ENCODE data around the gene PDSS2. TPM values are rescaled to one million over a fixed set of nuclear protein-coding genes. Genes with fewer than 3 reads are reported as not detected.

The PDSS2 gene
- total and polyA plus RNA-seq, 9 of the 15 experiments (the other 6 are each of a cell fraction or from before 2014, with no cell fraction given): 5.8 to 21.1 (median 12.0) TPM

DNA sequence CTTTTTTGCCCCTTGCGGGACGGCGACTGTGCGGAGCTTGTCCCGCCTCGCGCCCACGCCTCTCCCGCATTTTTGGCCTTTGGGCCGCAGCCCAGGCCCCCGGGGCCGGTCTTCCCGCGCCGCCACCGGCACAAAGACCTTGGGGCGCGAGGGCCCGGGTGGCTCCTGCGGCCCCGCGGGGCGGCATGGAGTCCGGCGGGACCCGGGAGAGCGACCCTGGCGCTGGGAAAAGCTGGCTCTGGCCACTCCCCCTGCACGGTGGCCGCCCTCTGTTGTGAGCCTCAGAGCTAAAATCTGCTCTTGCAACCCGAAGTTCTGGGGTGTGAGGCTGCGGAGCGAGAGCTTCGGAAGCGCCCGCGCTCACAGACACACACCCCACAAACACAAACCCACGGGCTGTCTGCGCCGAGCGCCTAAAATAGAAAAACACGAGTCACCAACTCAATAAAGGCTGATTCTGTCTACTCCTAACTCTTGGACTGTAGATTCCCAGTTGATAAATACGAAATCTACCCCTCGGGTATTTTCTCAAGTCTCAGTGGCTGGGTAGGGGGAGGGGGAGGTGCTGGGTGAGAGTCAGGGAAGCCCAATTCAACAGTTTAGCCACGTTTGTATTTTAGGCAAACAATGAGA, 343.6 kb downstream of the PDSS2 start:
- peak overlapping the region; percentile 80 to 94 for H3K9ac ChIP-seq (ENCODE audit: insufficient read depth in 1 of 2, low read depth in 2 of 2, low read length in 2 of 2)
- peak overlapping the region; percentile 58 for H3K4me3 ChIP-seq
- ChIA-PET CTCF (ENCODE audit: low intra/inter-chr PET ratio) (interaction anchor here (0.6 kb wide), 1 partner anchor 750 kb away, joined by 3 read pairs; no protein-coding TSS in a partner anchor), POLR2A (interaction anchor here (0.6 to 1.5 kb wide), 14 partner anchors 9 to 776 kb away, joined by 3 to 11 read pairs (median 3); partner anchors contain the start of gene PDSS2)
- peaks cover 10% of the 10 kb centered on the region for H3K79me2 ChIP-seq (ENCODE audit: control insufficient read depth, insufficient read depth, low read length)
- no peaks in the 10 kb centered on the region for H3K27me3 ChIP-seq (ENCODE audit: control insufficient read depth in 2 of 2, insufficient read depth in 2 of 2, low read length in 2 of 2)
- BruUV-seq (replicated peaks): no TSS peak
- intact Hi-C loops (cut with micrococcal nuclease): loop anchor here (10.0 kb wide), 1 partner anchor 791 kb away; the partner anchor contains the start of gene ATG5
- peak overlapping the region; percentile 75 for H3K4me2 ChIP-seq (ENCODE audit: insufficient read depth, low read length)
- ATAC-seq: peak; percentile 80
- FAIRE-seq: peak; percentile 75
- H4K20me1 ChIP-seq (replicated peaks; ENCODE audit: control insufficient read depth, insufficient read depth, low read length): no peaks in the 10 kb centered on the region
- H3K27ac ChIP-seq (ENCODE audit: extremely low read depth, low read depth, low read length): peak overlapping the region; percentile 85
- no peaks in the 10 kb centered on the region for H3K9me3 ChIP-seq (replicated peaks; ENCODE audit: control insufficient read depth, insufficient read depth, low read depth, low read length)
- peak; percentile 66 to 82 (median 68) for DNase-seq (ENCODE audit: extremely low read depth in 1 of 4, low spot score in 3 of 4)
- H2AFZ ChIP-seq (ENCODE audit: low read depth, low read length): peak overlapping the region; percentile 92
- in situ Hi-C loops (cut with MboI): no loop called here
- H3K36me3 ChIP-seq (ENCODE audit: control insufficient read depth, insufficient read depth, low read length): no peaks in the 10 kb centered on the region
- H3K4me1 ChIP-seq (replicated peaks in 1 of 2; ENCODE audit: control insufficient read depth in 2 of 2, insufficient read depth in 2 of 2, low read length in 2 of 2): peaks cover 13 to 27% of the 10 kb centered on the region in 2 experiments
- H3K9me1 ChIP-seq (ENCODE audit: control insufficient read depth, insufficient read depth, low read length): no peaks in the 10 kb centered on the region
- under 1% methylated on average over 31 of the region's 45 CpGs for WGBS (ENCODE audit: insufficient coverage, low coverage, missing lambda C conversion rate)
- TF ChIP-seq, protein P1, sequence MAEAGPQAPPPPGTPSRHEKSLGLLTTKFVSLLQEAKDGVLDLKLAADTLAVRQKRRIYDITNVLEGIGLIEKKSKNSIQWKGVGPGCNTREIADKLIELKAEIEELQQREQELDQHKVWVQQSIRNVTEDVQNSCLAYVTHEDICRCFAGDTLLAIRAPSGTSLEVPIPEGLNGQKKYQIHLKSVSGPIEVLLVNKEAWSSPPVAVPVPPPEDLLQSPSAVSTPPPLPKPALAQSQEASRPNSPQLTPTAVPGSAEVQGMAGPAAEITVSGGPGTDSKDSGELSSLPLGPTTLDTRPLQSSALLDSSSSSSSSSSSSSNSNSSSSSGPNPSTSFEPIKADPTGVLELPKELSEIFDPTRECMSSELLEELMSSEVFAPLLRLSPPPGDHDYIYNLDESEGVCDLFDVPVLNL (CRISPR knock-in tag; IDR thresholded peaks at IDR 0.05; ENCODE audit: low read depth): no peak
- TF ChIP-seq EP300 (IDR thresholded peaks at IDR 0.05; ENCODE audit: low read length) (0 out of 2 replicates have a peak, but pooled peaks have one; percentile 2), SAP30 (IDR thresholded peaks at IDR 0.05; ENCODE audit: borderline replicate concordance, insufficient read depth, low read depth, low read length, poor library complexity, severe bottlenecking) (peak; percentile 31), YY1 (IDR thresholded peaks at IDR 0.05; ENCODE audit: borderline replicate concordance in 1 of 3, control insufficient read depth in 1 of 3, extremely low read depth in 1 of 3, insufficient read depth in 3 of 3, insufficient read length in 1 of 3, insufficient replicate concordance in 2 of 3, low read depth in 1 of 3, low read length in 2 of 3) (peak in 2 of 3 experiments; percentile 54 to 81), POLR2A (conservative IDR thresholded peaks at IDR 0.05) (peak; percentile 80)
- TF ChIP-seq, protein P2, sequence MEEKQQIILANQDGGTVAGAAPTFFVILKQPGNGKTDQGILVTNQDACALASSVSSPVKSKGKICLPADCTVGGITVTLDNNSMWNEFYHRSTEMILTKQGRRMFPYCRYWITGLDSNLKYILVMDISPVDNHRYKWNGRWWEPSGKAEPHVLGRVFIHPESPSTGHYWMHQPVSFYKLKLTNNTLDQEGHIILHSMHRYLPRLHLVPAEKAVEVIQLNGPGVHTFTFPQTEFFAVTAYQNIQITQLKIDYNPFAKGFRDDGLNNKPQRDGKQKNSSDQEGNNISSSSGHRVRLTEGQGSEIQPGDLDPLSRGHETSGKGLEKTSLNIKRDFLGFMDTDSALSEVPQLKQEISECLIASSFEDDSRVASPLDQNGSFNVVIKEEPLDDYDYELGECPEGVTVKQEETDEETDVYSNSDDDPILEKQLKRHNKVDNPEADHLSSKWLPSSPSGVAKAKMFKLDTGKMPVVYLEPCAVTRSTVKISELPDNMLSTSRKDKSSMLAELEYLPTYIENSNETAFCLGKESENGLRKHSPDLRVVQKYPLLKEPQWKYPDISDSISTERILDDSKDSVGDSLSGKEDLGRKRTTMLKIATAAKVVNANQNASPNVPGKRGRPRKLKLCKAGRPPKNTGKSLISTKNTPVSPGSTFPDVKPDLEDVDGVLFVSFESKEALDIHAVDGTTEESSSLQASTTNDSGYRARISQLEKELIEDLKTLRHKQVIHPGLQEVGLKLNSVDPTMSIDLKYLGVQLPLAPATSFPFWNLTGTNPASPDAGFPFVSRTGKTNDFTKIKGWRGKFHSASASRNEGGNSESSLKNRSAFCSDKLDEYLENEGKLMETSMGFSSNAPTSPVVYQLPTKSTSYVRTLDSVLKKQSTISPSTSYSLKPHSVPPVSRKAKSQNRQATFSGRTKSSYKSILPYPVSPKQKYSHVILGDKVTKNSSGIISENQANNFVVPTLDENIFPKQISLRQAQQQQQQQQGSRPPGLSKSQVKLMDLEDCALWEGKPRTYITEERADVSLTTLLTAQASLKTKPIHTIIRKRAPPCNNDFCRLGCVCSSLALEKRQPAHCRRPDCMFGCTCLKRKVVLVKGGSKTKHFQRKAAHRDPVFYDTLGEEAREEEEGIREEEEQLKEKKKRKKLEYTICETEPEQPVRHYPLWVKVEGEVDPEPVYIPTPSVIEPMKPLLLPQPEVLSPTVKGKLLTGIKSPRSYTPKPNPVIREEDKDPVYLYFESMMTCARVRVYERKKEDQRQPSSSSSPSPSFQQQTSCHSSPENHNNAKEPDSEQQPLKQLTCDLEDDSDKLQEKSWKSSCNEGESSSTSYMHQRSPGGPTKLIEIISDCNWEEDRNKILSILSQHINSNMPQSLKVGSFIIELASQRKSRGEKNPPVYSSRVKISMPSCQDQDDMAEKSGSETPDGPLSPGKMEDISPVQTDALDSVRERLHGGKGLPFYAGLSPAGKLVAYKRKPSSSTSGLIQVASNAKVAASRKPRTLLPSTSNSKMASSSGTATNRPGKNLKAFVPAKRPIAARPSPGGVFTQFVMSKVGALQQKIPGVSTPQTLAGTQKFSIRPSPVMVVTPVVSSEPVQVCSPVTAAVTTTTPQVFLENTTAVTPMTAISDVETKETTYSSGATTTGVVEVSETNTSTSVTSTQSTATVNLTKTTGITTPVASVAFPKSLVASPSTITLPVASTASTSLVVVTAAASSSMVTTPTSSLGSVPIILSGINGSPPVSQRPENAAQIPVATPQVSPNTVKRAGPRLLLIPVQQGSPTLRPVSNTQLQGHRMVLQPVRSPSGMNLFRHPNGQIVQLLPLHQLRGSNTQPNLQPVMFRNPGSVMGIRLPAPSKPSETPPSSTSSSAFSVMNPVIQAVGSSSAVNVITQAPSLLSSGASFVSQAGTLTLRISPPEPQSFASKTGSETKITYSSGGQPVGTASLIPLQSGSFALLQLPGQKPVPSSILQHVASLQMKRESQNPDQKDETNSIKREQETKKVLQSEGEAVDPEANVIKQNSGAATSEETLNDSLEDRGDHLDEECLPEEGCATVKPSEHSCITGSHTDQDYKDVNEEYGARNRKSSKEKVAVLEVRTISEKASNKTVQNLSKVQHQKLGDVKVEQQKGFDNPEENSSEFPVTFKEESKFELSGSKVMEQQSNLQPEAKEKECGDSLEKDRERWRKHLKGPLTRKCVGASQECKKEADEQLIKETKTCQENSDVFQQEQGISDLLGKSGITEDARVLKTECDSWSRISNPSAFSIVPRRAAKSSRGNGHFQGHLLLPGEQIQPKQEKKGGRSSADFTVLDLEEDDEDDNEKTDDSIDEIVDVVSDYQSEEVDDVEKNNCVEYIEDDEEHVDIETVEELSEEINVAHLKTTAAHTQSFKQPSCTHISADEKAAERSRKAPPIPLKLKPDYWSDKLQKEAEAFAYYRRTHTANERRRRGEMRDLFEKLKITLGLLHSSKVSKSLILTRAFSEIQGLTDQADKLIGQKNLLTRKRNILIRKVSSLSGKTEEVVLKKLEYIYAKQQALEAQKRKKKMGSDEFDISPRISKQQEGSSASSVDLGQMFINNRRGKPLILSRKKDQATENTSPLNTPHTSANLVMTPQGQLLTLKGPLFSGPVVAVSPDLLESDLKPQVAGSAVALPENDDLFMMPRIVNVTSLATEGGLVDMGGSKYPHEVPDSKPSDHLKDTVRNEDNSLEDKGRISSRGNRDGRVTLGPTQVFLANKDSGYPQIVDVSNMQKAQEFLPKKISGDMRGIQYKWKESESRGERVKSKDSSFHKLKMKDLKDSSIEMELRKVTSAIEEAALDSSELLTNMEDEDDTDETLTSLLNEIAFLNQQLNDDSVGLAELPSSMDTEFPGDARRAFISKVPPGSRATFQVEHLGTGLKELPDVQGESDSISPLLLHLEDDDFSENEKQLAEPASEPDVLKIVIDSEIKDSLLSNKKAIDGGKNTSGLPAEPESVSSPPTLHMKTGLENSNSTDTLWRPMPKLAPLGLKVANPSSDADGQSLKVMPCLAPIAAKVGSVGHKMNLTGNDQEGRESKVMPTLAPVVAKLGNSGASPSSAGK (IDR thresholded peaks at IDR 0.05): peak; percentile 37; the same call in 1 of the 2 replicates
